Transverse colon (tissue), 4 donors: ENCODE results near the gene HMGN1. TPM values are rescaled to one million over a fixed set of nuclear protein-coding genes. Genes with fewer than 3 reads are reported as not detected.
"Not testable (repeated sequence)": the region's sequence is repeated elsewhere in the genome, so short reads cannot be mapped to it uniquely, and the experiment has no call there.

Source experiments
- DNase-seq: peaks from one replicate; pipeline ENCODE4 v3.0.0-alpha.2; 2019
- H3K27ac ChIP-seq, 4 donors: fragments of 200-600 bp; sonication (generic); 2 replicates each; pipeline ENCODE4 v1.5.1; 2016 to 2018; ENCODE audit warnings: inconsistent platforms in 4 of 4
- H3K27me3 ChIP-seq: fragments of 200-600 bp; sonication (generic); 2 replicates; pipeline ENCODE4 v1.5.1; 2017; ENCODE audit warnings: inconsistent platforms
- H3K36me3 ChIP-seq, 4 donors: fragments of 200-600 bp; sonication (generic); 2 replicates each; pipeline ENCODE4 v1.5.1; 2017 to 2019; ENCODE audit warnings: inconsistent platforms in 4 of 4
- H3K4me1 ChIP-seq, 4 donors: fragments of 200-600 bp; sonication (generic); 2 replicates each; pipeline ENCODE4 v1.5.1; 2017 to 2020; ENCODE audit warnings: inconsistent platforms in 4 of 4
- H3K4me3 ChIP-seq, 4 donors: fragments of 200-600 bp; sonication (generic); 1 replicate in 1 of 4; 2 replicates in 3 of 4; pipeline versions ENCODE4 v1.5.1 to v1.6.1; 2017 to 2019; ENCODE audit warnings: inconsistent platforms in 4 of 4
- H3K9me3 ChIP-seq, 2 donors: fragments of 200-600 bp; sonication (generic); 2 replicates each; pipeline ENCODE4 v1.5.1; 2017 to 2019; ENCODE audit warnings: inconsistent platforms in 2 of 2
- EP300 ChIP-seq: sonication (generic); formaldehyde crosslinking; IDR thresholded peaks from one replicate; pipeline ENCODE4 v1.6.1; 2017; ENCODE audit warnings: antibody characterized with exemption, low read depth
- POLR2A ChIP-seq: fragments of 450-650 bp; IDR thresholded peaks from one replicate; pipeline ENCODE4 v1.6.1; 2016; ENCODE audit warnings: antibody characterized with exemption, mild to moderate bottlenecking, moderate library complexity
- POLR2AphosphoS5 ChIP-seq, 3 donors: sonication (generic); formaldehyde crosslinking; IDR thresholded peaks; one replicate each; pipeline ENCODE4 v1.6.1; 2016; ENCODE audit warnings: antibody characterized with exemption in 3 of 3
- whole genome bisulfite sequencing, 2 donors: methylation state at CpG; one replicate each; pipeline ENCODE4 v1.1.5; 2018; ENCODE audit warnings: low coverage in 1 of 2; 5-methylcytosine and 5-hydroxymethylcytosine counted together
- in situ Hi-C, 4 donors: fragments of 200-750 bp; cut with MboI; loops; one replicate each; pipeline versions ENCODE4 v1.15.0 to v1.15.1; 2017; ENCODE audit warnings: low sequenced_read_pairs in 3 of 4, low pct_ligation_motif_present in 1 of 4, low pct_unique_long_range_greater_than_20kb in 1 of 4
- intact Hi-C: fragments of 100-400 bp; cut with DNase I; formaldehyde crosslinking; loops from one replicate; pipeline ENCODE4 v1.15.1; 2023; ENCODE audit warnings: low total_unique reads
- total RNA-seq, 4 donors: library from RNA; depleted of rRNA; stranded (reverse); fragments of >200 nt; gene quantifications; one replicate each; pipeline ENCODE4 v1.1.0, GENCODE V29; 2016
- TF ChIP-seq, protein P1 (sequence below), 5 experiments: fragments of 200-600 bp in 3 of 5; fragments of 450-650 bp in 2 of 5; sonication (generic) in 3 of 5; IDR thresholded peaks; 1 replicate in 2 of 5; 2 replicates in 3 of 5; pipeline ENCODE4 v1.5.1; 2016 to 2017; ENCODE audit warnings: antibody characterized with exemption in 5 of 5, inconsistent platforms in 3 of 5, mild to moderate bottlenecking in 2 of 5, moderate library complexity in 1 of 5

HMGN1 gene
- total RNA-seq, 4 donors from 2014 or later, result 51.1 to 277 (median 99.7) TPM

DNA sequence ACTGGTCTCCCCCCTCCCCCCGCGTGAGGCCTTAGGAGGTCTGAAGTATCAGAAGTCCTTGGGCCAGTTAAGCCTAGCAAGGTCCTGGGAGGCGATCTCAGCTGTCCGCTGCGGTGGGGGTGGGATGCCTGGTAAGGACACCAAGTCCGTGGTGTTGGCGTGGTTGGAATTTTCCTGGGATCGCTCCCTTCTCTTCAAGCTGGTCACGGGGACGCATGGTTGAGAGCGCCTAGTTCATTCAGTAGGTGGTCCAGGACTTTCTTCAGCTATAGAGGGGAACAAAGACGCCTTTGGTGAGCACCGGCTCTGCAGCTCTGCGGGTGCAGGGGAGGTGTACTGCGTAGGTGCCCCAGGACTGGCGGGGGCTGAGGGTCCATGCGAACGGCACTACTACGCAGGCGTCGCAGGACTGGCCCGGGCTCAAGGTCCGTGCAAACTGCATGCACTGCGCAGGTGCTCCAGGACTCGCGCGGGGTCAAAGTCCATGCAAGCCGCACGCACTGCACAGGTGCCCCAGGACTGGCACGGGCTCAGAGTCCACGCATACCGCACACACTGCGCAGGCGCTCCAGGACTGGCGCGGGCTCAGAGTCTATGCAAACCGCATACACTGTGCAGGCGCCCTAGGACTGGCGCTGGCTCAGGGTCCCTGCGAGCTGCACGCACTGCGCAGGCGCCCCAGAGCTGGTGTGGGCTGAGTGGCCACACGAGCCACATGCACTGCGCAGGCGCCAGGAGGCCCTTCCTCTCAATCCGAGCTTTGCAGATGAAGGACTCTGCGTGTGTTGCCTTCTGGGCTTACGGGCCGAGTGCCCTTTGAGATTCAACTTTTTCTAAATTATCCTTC is 36.6 kb upstream of the HMGN1 start:
- no peaks in the 10 kb centered on the region for H3K36me3 ChIP-seq
- H3K4me1 ChIP-seq, result peaks cover 0 to 41% (median 29%) of the 10 kb centered on the region in 4 donors
- intact Hi-C loops, result loop anchor here (5.0 kb wide), 1 partner anchor 38 kb away; the partner anchor contains the start of gene HMGN1
- H3K27ac ChIP-seq, result peak overlapping the region; percentile 77 to 84 (median 81)
- DNase-seq, result peak; percentile 90
- 63% methylated on average over 48 of the region's 50 CpGs; no CpG with 5 or more reads in 1 of the 2 donors for WGBS, 2 donors
- H3K27me3 ChIP-seq, result no peaks in the 10 kb centered on the region
- TF ChIP-seq POLR2A (peak; percentile 31), EP300 (no peak), POLR2AphosphoS5 (IDR thresholded peaks at IDR 0.05) (peak in 2 of 3 donors; percentile 34 to 52)
- TF ChIP-seq, protein P1, sequence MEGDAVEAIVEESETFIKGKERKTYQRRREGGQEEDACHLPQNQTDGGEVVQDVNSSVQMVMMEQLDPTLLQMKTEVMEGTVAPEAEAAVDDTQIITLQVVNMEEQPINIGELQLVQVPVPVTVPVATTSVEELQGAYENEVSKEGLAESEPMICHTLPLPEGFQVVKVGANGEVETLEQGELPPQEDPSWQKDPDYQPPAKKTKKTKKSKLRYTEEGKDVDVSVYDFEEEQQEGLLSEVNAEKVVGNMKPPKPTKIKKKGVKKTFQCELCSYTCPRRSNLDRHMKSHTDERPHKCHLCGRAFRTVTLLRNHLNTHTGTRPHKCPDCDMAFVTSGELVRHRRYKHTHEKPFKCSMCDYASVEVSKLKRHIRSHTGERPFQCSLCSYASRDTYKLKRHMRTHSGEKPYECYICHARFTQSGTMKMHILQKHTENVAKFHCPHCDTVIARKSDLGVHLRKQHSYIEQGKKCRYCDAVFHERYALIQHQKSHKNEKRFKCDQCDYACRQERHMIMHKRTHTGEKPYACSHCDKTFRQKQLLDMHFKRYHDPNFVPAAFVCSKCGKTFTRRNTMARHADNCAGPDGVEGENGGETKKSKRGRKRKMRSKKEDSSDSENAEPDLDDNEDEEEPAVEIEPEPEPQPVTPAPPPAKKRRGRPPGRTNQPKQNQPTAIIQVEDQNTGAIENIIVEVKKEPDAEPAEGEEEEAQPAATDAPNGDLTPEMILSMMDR (IDR thresholded peaks at IDR 0.05), result no peak
- in situ Hi-C loops, result loop anchor here in 2 of 4 donors (10.0 to 25.0 kb wide), 2 partner anchors 71 to 198 kb away; partner anchors contain the start of genes BRWD1 (in 1 of the 2) and PSMG1 (in 1 of the 2)
- peak overlapping the region in 3 of 4 donors; percentile 11 to 31 (median 23) for H3K4me3 ChIP-seq
- H3K9me3 ChIP-seq, result no peaks in the 10 kb centered on the region

DNA sequence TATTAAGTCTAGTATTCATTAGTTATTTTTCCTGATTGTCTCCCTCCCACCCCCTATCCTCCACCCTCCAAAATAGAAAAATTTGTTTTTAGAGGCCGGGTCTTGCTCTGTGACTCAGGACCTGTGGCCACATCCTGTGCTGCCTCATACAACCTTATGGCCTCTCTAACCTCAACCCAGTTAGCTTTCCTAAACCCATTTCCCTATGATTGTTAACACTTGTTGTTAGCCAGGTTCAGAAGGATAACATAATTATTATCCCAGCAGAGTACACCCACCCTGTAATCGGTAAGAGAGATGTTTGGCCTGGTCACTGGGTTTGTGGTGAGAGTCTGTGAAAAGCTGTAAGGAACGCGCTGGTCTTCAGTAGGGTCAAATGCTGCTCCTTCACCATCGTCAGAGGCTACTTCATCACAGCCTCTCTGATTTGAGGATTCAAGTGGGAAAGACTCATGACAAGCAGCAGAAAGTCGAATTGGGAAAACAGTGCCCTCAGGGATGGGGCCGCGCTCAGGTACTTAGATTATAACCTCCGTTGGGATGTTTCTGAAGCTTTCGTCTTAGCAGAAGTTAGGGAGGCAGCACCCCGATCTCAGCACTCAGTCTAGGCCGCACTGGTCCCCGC is 35.9 kb upstream of the HMGN1 start:
- no peaks in the 10 kb centered on the region for H3K27me3 ChIP-seq
- H3K9me3 ChIP-seq, result no peaks in the 10 kb centered on the region
- intact Hi-C loops (loop anchor here (5.0 kb wide), 1 partner anchor 37 kb away; the partner anchor contains the start of gene HMGN1), in situ Hi-C loops (loop anchor here in 2 of 4 donors (10.0 to 25.0 kb wide), 2 partner anchors 70 to 197 kb away; partner anchors contain the start of genes BRWD1 (in 1 of the 2) and PSMG1 (in 1 of the 2))
- 85 to 87% methylated on average over 7 to 13 of the region's 13 CpGs for WGBS, 2 donors
- TF ChIP-seq, protein P1 (IDR thresholded peaks at IDR 0.05), result no peak
- TF ChIP-seq POLR2A, result no peak
- TF ChIP-seq POLR2AphosphoS5 (IDR thresholded peaks at IDR 0.05), result no peak
- TF ChIP-seq EP300, result no peak
- no peak overlapping the region for H3K4me3 ChIP-seq
- peaks cover 0 to 46% (median 29%) of the 10 kb centered on the region in 4 donors for H3K4me1 ChIP-seq
- DNase-seq, result no peak
- H3K36me3 ChIP-seq, result no peaks in the 10 kb centered on the region
- H3K27ac ChIP-seq, result peak overlapping the region; percentile 14 to 84 (median 49)

DNA sequence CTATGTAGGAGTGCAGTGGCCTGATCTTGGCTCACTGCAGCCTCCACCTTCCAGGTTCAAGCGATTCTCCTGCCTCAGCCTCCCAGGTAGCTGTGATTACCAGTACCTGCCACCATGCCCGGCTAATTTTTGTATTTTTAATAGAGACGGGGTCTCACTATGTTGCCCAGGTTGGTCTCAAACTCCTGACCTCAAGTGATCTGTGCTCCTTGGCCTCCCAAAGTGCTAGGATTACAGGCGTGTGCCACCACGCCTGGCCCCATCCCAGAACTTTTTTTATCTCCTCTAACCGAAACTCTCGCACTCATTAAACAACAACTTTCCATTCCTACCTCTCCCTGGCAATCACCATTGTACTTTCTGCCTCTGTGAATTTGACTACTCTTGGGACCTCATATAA is 33.2 kb upstream of the HMGN1 start:
- H3K4me3 ChIP-seq, H3K27me3 ChIP-seq, H3K36me3 ChIP-seq, H3K27ac ChIP-seq, intact Hi-C loops, H3K9me3 ChIP-seq, DNase-seq: not testable (repeated sequence)
- 93 to 94% methylated on average over 6 to 7 of the region's 7 CpGs for whole genome bisulfite sequencing, 2 donors
- peaks cover 0 to 34% (median 18%) of the 10 kb centered on the region in 4 donors for H3K4me1 ChIP-seq
- in situ Hi-C loops, result loop anchor here in 2 of 4 donors (10.0 to 25.0 kb wide), 2 partner anchors 67 to 195 kb away; partner anchors contain the start of genes BRWD1 (in 1 of the 2) and PSMG1 (in 1 of the 2)

DNA sequence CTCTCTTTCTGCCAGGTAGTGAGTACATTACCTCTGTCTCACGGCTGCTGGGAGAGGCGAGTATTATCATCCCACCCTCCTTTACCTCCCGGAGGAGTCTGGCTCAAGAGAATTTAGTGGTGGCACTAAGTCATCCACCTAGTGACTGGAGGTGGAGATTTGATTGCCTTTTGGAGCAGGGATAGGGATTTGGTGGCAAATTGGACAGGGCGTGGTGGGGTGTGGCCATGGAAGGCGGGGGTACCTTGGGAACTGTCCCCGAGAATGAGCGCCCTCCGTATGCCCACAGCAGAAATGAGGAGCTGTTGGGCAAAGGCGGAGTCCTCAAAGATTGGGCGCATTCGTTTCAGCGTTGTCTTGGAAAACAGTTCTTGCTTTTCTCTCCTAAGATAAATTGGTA is 32.1 kb upstream of the HMGN1 start:
- no peak for TF ChIP-seq POLR2AphosphoS5 (IDR thresholded peaks at IDR 0.05)
- TF ChIP-seq POLR2A, result no peak
- TF ChIP-seq, protein P1 (IDR thresholded peaks at IDR 0.05), result no peak
- TF ChIP-seq EP300, result no peak
- peak overlapping the region; percentile 64 to 95 (median 72) for H3K4me3 ChIP-seq
- 24 to 37% methylated on average over 5 to 12 of the region's 12 CpGs for WGBS, 2 donors
- no peaks in the 10 kb centered on the region for H3K27me3 ChIP-seq
- H3K9me3 ChIP-seq, result no peaks in the 10 kb centered on the region
- no peaks in the 10 kb centered on the region for H3K36me3 ChIP-seq
- no peak for DNase-seq
- in situ Hi-C loops (loop anchor here in 2 of 4 donors (10.0 to 25.0 kb wide), 2 partner anchors 66 to 194 kb away; partner anchors contain the start of genes BRWD1 (in 1 of the 2) and PSMG1 (in 1 of the 2)), intact Hi-C loops (no loop called here)
- peak overlapping the region; percentile 88 to 96 (median 92) for H3K27ac ChIP-seq
- H3K4me1 ChIP-seq, result peaks cover 0 to 23% (median 11%) of the 10 kb centered on the region in 4 donors
